K562 (cell line): ENCODE measurements around the gene SLC35A4. TPM values are rescaled to one million over a fixed set of nuclear protein-coding genes. Genes with fewer than 3 reads are reported as not detected.

Experiments used
- CBFA2T3 ChIP-seq: fragments of 450-650 bp; IDR thresholded peaks from 2 replicates; pipeline ENCODE4 v1.6.1; 2017
- EP400 ChIP-seq: fragments of 450-650 bp; IDR thresholded peaks from 2 replicates; pipeline ENCODE4 v1.6.1; 2017; ENCODE audit warnings: antibody characterized with exemption, mild to moderate bottlenecking, moderate library complexity
- ESRRB ChIP-seq: fragments of 250-450 bp; sonication (Bioruptor Pico); IDR thresholded peaks from 2 replicates; pipeline ENCODE4 v1.5.0; 2020; ENCODE audit warnings: mild to moderate bottlenecking, moderate library complexity, borderline replicate concordance
- ETV6 ChIP-seq, 3 experiments: fragments of 150-350 bp in 1 of 3; sonication (generic) in 1 of 3; formaldehyde crosslinking in 1 of 3; IDR thresholded peaks; 2 replicates each; pipeline versions ENCODE4 v1.6.1 to v1.8.0; 2014 to 2022; ENCODE audit warnings: borderline replicate concordance in 2 of 3, low read depth in 2 of 3, antibody characterized with exemption in 1 of 3, low read length in 1 of 3, mild to moderate bottlenecking in 1 of 3, missing genetic modification reagents in 1 of 3
- EWSR1 ChIP-seq: fragments of 450-650 bp; IDR thresholded peaks from 2 replicates; pipeline ENCODE4 v1.6.1; 2018; ENCODE audit warnings: borderline replicate concordance, mild to moderate bottlenecking, low read depth, moderate library complexity; ENCODE audit not compliant: partially characterized antibody
- GATAD2A ChIP-seq: fragments of 450-650 bp; IDR thresholded peaks from 2 replicates; pipeline ENCODE4 v1.6.1; 2017
- IRF2 ChIP-seq: sonication (generic); formaldehyde crosslinking; IDR thresholded peaks from 2 replicates; pipeline ENCODE4 v1.8.1; 2022; ENCODE audit warnings: mild to moderate bottlenecking, missing genetic modification reagents
- JUND ChIP-seq, 2 experiments: IDR thresholded peaks; 2 replicates in 1 of 2; 3 replicates in 1 of 2; pipeline ENCODE4 v1.6.1; 2011; ENCODE audit warnings: borderline replicate concordance in 2 of 2, low read depth in 2 of 2, low read length in 2 of 2, improper control_type of control experiment in 1 of 2, missing biosample characterization in 1 of 2, missing genetic modification characterization in 1 of 2, missing genetic modification reagents in 1 of 2
- MAX ChIP-seq: sonication (generic); formaldehyde crosslinking; IDR thresholded peaks from 2 replicates; pipeline ENCODE4 v1.9.0; 2022; ENCODE audit warnings: mild to moderate bottlenecking, missing genetic modification reagents
- MAZ ChIP-seq, 2 experiments: fragments of 450-650 bp in 1 of 2; sonication (generic) in 1 of 2; formaldehyde crosslinking; IDR thresholded peaks in 1 of 2; conservative IDR thresholded peaks in 1 of 2; 2 replicates each; pipeline versions ENCODE4 v1.4.0 to v1.5.0; 2020; ENCODE audit warnings: mild to moderate bottlenecking in 1 of 2, missing genetic modification reagents in 1 of 2
- MBD2 ChIP-seq: sonication (generic); IDR thresholded peaks from 2 replicates; pipeline ENCODE4 v1.6.1; 2016; ENCODE audit warnings: low read depth, borderline replicate concordance
- MTA2 ChIP-seq: fragments of 450-650 bp; IDR thresholded peaks from 2 replicates; pipeline ENCODE4 v1.6.1; 2016; ENCODE audit warnings: low read depth
- NBN ChIP-seq: fragments of 450-650 bp; IDR thresholded peaks from 2 replicates; pipeline ENCODE4 v1.6.1; 2016; ENCODE audit warnings: low read depth, mild to moderate bottlenecking
- NCOA1 ChIP-seq: fragments of 450-650 bp; IDR thresholded peaks from 2 replicates; pipeline ENCODE4 v1.6.1; 2016; ENCODE audit warnings: low read depth
- NR4A1 ChIP-seq, 2 experiments: fragments of 250-450 bp in 1 of 2; fragments of 450-650 bp in 1 of 2; sonication (Bioruptor Pico) in 1 of 2; IDR thresholded peaks; 2 replicates each; pipeline versions ENCODE4 v1.4.0 to v1.6.1; 2016 to 2020; ENCODE audit warnings: mild to moderate bottlenecking in 2 of 2, missing compliant biosample characterization in 1 of 2, missing genetic modification characterization in 1 of 2, moderate library complexity in 1 of 2
- PBX2 ChIP-seq, 2 experiments: IDR thresholded peaks in 1 of 2; conservative IDR thresholded peaks in 1 of 2; 2 replicates each; pipeline ENCODE4 v1.6.1; 2016; ENCODE audit warnings: low read depth in 2 of 2, mild to moderate bottlenecking in 1 of 2, missing compliant biosample characterization in 1 of 2, missing genetic modification characterization in 1 of 2, moderate library complexity in 1 of 2
- PHB2 ChIP-seq: fragments of 450-650 bp; IDR thresholded peaks from 2 replicates; pipeline ENCODE4 v1.6.1; 2017; ENCODE audit warnings: low read depth
- PTBP1 ChIP-seq: fragments of 200-400 bp; formaldehyde crosslinking; IDR thresholded peaks from 2 replicates; pipeline ENCODE4 v1.6.1; 2017; ENCODE audit warnings: low read depth, low read length
- RAD21 ChIP-seq, 2 experiments: fragments of 250-450 bp in 1 of 2; fragments of 450-650 bp in 1 of 2; sonication (Bioruptor Pico) in 1 of 2; formaldehyde crosslinking in 1 of 2; IDR thresholded peaks in 1 of 2; conservative IDR thresholded peaks in 1 of 2; 2 replicates each; pipeline versions ENCODE4 v1.4.0 to v1.8.0; 2020 to 2022; ENCODE audit warnings: mild to moderate bottlenecking in 2 of 2, moderate library complexity in 1 of 2
- TBL1XR1 ChIP-seq, 2 experiments: IDR thresholded peaks; 2 replicates each; pipeline ENCODE4 v1.6.1; 2012; ENCODE audit warnings: improper control_type of control experiment in 2 of 2, low read length in 2 of 2, mild to moderate bottlenecking in 1 of 2
- TEAD2 ChIP-seq: fragments of 450-650 bp; IDR thresholded peaks from 2 replicates; pipeline ENCODE4 v1.6.1; 2016; ENCODE audit warnings: missing genetic modification characterization, control low read depth, missing compliant biosample characterization
- ZKSCAN1 ChIP-seq: fragments of 150-350 bp; IDR thresholded peaks from 2 replicates; pipeline ENCODE4 v1.6.1; 2016; ENCODE audit warnings: low read depth, low read length
- ZNF12 ChIP-seq: sonication (generic); formaldehyde crosslinking; IDR thresholded peaks from 2 replicates; pipeline ENCODE4 v1.4.0; 2020; ENCODE audit warnings: mild to moderate bottlenecking, missing genetic modification reagents
- polyA plus RNA-seq, 8 experiments: library from polyadenylated mRNA; depleted of rRNA in 4 of 8; stranded (reverse) in 5 of 8; unstranded in 3 of 8; fragments of >200 nt; fragmentation: Nextera tagmentation in 2 of 8; fragmentation: Illumina TruSeq in 1 of 8; extraction: Ambion mirVana in 2 of 8; extraction: Trizol in 1 of 8; gene quantifications; 2 replicates each; pipeline versions ENCODE4 v1.2.1 to v1.2.3, GENCODE V29; 2011 to 2014; ENCODE audit warnings: inconsistent platforms in 1 of 8, missing spikeins in 1 of 8
- total RNA-seq, 7 experiments: library from RNA; depleted of rRNA in 6 of 7; stranded (reverse); fragments of >200 nt in 6 of 7; fragmentation: Illumina TruSeq in 2 of 7; extraction: Trizol in 2 of 7; gene quantifications; 2 replicates each; pipeline versions ENCODE4 v1.2.1 to v1.2.3, GENCODE V29; 2011 to 2021; ENCODE audit warnings: low replicate concordance in 1 of 7
- TF ChIP-seq, protein P1 (sequence below): sonication (generic); formaldehyde crosslinking; IDR thresholded peaks from 2 replicates; pipeline ENCODE4 v1.8.0; 2022; ENCODE audit warnings: mild to moderate bottlenecking, missing genetic modification reagents

SLC35A4 gene
- total and polyA plus RNA-seq, 9 of the 15 experiments (the other 6 are each of a cell fraction or from before 2014, with no cell fraction given) = 21.8 to 171 (median 42.5) TPM

GRCh38 chr5:140611020-140611521 lies 46.4 kb downstream of the SLC35A4 start (continued):
- TF ChIP-seq JUND (IDR thresholded peaks at IDR 0.05; ENCODE audit: borderline replicate concordance, low read depth, low read length) = peak; percentile 52
- 0 out of 3 replicates have a peak, but pooled peaks have one; percentile 51 for TF ChIP-seq JUND (tag; IDR thresholded peaks at IDR 0.05; ENCODE audit: borderline replicate concordance, low read depth, low read length)
- 0 out of 2 replicates have a peak, but pooled peaks have one; percentile 41 for TF ChIP-seq GATAD2A
- TF ChIP-seq RAD21 (CRISPR knock-in tag; conservative IDR thresholded peaks at IDR 0.05 in 1 of 2, IDR thresholded peaks at IDR 0.05 in 1 of 2) = peak in 1 of 2 experiments; percentile 36; a peak in 2 of 4 replicates
- no peak for TF ChIP-seq EWSR1
- TF ChIP-seq MAZ (CRISPR knock-in tag; conservative IDR thresholded peaks at IDR 0.05 in 1 of 2, IDR thresholded peaks at IDR 0.05 in 1 of 2) = peak in 1 of 2 experiments; percentile 70; a peak in 2 of 4 replicates
- peak; percentile 88 for TF ChIP-seq PHB2
- TF ChIP-seq NR4A1 (CRISPR knock-in tag; IDR thresholded peaks at IDR 0.05) = no peak
- TF ChIP-seq NR4A1 (tag; IDR thresholded peaks at IDR 0.05) = peak; percentile 95
- peak; percentile 69 to 87; a peak in 3 of 4 replicates for TF ChIP-seq ETV6 (IDR thresholded peaks at IDR 0.05; ENCODE audit: borderline replicate concordance in 1 of 2, low read depth in 2 of 2, low read length in 1 of 2)
- TF ChIP-seq ETV6 (CRISPR knock-in tag; IDR thresholded peaks at IDR 0.05; ENCODE audit: borderline replicate concordance) = no peak
- no peak for TF ChIP-seq PTBP1
- TF ChIP-seq NBN = peak; percentile 94
- TF ChIP-seq EP400 = peak; percentile 9; the same call in 1 of the 2 replicates
- 0 out of 2 replicates have a peak, but pooled peaks have one; percentile 14 for TF ChIP-seq ZKSCAN1
- TF ChIP-seq ZNF12 (CRISPR knock-in tag) = 0 out of 2 replicates have a peak, but pooled peaks have one; percentile 23
- no peak for TF ChIP-seq MAX (CRISPR knock-in tag)
- TF ChIP-seq MTA2 = peak; percentile 95
- peak; percentile 80; the same call in 1 of the 2 replicates for TF ChIP-seq NCOA1
- TF ChIP-seq CBFA2T3 = peak; percentile 99
- no peak for TF ChIP-seq PBX2 (CRISPR knock-in tag; IDR thresholded peaks at IDR 0.05; ENCODE audit: low read depth)
- peak; percentile 56 for TF ChIP-seq PBX2 (tag; conservative IDR thresholded peaks at IDR 0.05; ENCODE audit: low read depth)
- TF ChIP-seq, protein P1, sequence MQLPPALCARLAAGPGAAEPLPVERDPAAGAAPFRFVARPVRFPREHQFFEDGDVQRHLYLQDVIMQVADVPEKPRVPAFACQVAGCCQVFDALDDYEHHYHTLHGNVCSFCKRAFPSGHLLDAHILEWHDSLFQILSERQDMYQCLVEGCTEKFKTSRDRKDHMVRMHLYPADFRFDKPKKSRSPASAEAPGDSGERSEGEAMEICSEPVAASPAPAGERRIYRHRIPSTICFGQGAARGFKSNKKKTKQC = no peak
- TF ChIP-seq TBL1XR1 (IDR thresholded peaks at IDR 0.05; ENCODE audit: low read length in 2 of 2) = peak; percentile 61 to 92; a peak in 3 of 4 replicates
- peak; percentile 77; the same call in 1 of the 2 replicates for TF ChIP-seq TEAD2 (tag)
- TF ChIP-seq IRF2 (CRISPR knock-in tag) = no peak
- no peak for TF ChIP-seq ESRRB (CRISPR knock-in tag)
- peak; percentile 43; the same call in 1 of the 2 replicates for TF ChIP-seq MBD2
